Bronchial epithelial cell (primary cell): ENCODE results near the gene TECPR2. TPM values are rescaled to one million over a fixed set of nuclear protein-coding genes. Genes with fewer than 3 reads are reported as not detected.

Experiments used
- DNase-seq: peaks from one replicate; pipeline ENCODE4 v3.0.0-alpha.2; 2010; ENCODE audit warnings: low read depth
- FAIRE-seq: peaks from 2 replicates; lab custom pipeline; 2011; peaks lifted over from hg19 to GRCh38; lab: Jason Lieb, UNC
- H3K27me3 ChIP-seq: 2 replicates; pipeline ENCODE4 v1.5.1; 2011; ENCODE audit warnings: low read length; ENCODE audit not compliant: control insufficient read depth, insufficient read depth
- H3K36me3 ChIP-seq: 2 replicates; pipeline ENCODE4 v1.5.1; 2011; ENCODE audit warnings: low read length; ENCODE audit not compliant: control insufficient read depth, insufficient read depth
- H3K4me3 ChIP-seq: 2 replicates; pipeline ENCODE4 v1.5.1; 2011; ENCODE audit warnings: mild to moderate bottlenecking, low read depth, low read length, control low read depth
- total RNA-seq: library from RNA; depleted of rRNA; stranded (reverse); fragments of >200 nt; gene quantifications from 2 replicates; pipeline ENCODE4 v1.2.1, GENCODE V29; 2014
- TF ChIP-seq, protein P1 (sequence below): IDR thresholded peaks from 2 replicates; pipeline ENCODE4 v1.5.1; 2011; ENCODE audit warnings: mild to moderate bottlenecking, moderate library complexity, low read length, control low read depth, inconsistent platforms; ENCODE audit not compliant: insufficient read depth, severe bottlenecking

The TECPR2 gene
- total RNA-seq, 1 donor from 2014 or later = 4.7 TPM

GRCh38 chr14:102317564-102318248 lies 45.0 kb upstream of the TECPR2 start:
- Histone ChIP-seq H3K4me3 (peak overlapping the region; percentile 53), H3K36me3 (no peaks in the 10 kb centered on the region), H3K27me3 (no peaks in the 10 kb centered on the region)
- FAIRE-seq = no peak
- TF ChIP-seq, protein P1, sequence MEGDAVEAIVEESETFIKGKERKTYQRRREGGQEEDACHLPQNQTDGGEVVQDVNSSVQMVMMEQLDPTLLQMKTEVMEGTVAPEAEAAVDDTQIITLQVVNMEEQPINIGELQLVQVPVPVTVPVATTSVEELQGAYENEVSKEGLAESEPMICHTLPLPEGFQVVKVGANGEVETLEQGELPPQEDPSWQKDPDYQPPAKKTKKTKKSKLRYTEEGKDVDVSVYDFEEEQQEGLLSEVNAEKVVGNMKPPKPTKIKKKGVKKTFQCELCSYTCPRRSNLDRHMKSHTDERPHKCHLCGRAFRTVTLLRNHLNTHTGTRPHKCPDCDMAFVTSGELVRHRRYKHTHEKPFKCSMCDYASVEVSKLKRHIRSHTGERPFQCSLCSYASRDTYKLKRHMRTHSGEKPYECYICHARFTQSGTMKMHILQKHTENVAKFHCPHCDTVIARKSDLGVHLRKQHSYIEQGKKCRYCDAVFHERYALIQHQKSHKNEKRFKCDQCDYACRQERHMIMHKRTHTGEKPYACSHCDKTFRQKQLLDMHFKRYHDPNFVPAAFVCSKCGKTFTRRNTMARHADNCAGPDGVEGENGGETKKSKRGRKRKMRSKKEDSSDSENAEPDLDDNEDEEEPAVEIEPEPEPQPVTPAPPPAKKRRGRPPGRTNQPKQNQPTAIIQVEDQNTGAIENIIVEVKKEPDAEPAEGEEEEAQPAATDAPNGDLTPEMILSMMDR = no peak
- peak; percentile 17 for DNase-seq

GRCh38 chr14:102318781-102319276 lies 43.9 kb upstream of the TECPR2 start:
- DNase-seq (no peak), FAIRE-seq (no peak)
- H3K36me3 ChIP-seq = no peaks in the 10 kb centered on the region
- H3K4me3 ChIP-seq = peak overlapping the region; percentile 74
- TF ChIP-seq, protein P1 = no peak
- no peaks in the 10 kb centered on the region for H3K27me3 ChIP-seq

GRCh38 chr14:102319351-102320032 lies 43.2 kb upstream of the TECPR2 start, which contains the start of gene ZNF839:
Gene ZNF839, plus strand, starts transcription at chr14:102319746. Its CDS starts 20 bp downstream, at chr14:102319766.
- Histone ChIP-seq H3K27me3 (no peaks in the 10 kb centered on the region), H3K4me3 (peak within 1 kb of the TSS; percentile 74), H3K36me3 (no peaks in the 10 kb centered on the region)
- TF ChIP-seq, protein P1 = no peak
- FAIRE-seq = no peak
- DNase-seq = peak; percentile 70

GRCh38 chr14:102320033-102320660 lies 42.6 kb upstream of the TECPR2 start:
- peak; percentile 12 for DNase-seq
- no peak for FAIRE-seq

GRCh38 chr14:102320671-102321455 lies 41.9 kb upstream of the TECPR2 start:
- DNase-seq (no peak), FAIRE-seq (no peak)
- peak overlapping the region; percentile 74 for H3K4me3 ChIP-seq
- no peaks in the 10 kb centered on the region for H3K36me3 ChIP-seq
- H3K27me3 ChIP-seq = no peaks in the 10 kb centered on the region
- TF ChIP-seq, protein P1 = no peak

More at GRCh38 chr14:102320033-102320660, 42.6 kb upstream of the TECPR2 start:
- Histone ChIP-seq H3K36me3 (no peaks in the 10 kb centered on the region), H3K4me3 (peak overlapping the region; percentile 74), H3K27me3 (no peaks in the 10 kb centered on the region)
- TF ChIP-seq, protein P1 = no peak
